Measurements from ENCODE around the gene PTPN7. TPM values are rescaled to one million over a fixed set of nuclear protein-coding genes. Genes with fewer than 3 reads are reported as not detected.

The PTPN7 gene
- total RNA-seq, 1 donor from 2014 or later = 0.31 TPM

DNA sequence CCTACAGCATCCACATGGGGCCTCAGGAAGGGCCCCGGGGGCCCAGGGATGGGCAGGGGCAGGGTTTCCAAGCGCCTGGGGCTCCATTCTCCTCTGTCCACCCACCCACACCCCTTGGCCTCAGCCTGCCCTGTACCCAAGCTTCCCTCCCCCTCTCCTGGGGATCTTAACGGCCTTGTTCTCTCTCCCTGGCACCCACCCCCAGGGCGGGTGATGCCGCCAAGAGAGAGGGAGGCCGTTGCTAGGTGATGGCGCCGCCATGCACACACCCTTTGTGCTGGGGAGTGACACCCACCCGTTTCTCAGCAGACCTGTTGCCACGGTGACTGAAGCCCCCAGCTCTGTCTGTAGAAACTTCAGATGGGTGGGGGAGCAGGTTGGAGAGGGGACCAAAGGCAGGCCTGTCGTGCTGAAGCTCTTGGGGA is 30.1 kb downstream of the PTPN7 start:
- Mint-ChIP-seq H3K27ac (peak overlapping the region; percentile 43), H3K9me3 (no peaks in the 10 kb centered on the region), H3K36me3 (peaks cover 9% of the 10 kb centered on the region), H3K4me3 (no peak overlapping the region), H3K27me3 (ENCODE audit: low read depth) (no peaks in the 10 kb centered on the region), H3K4me1 (peaks cover 23% of the 10 kb centered on the region)
- TF ChIP-seq, protein P1, sequence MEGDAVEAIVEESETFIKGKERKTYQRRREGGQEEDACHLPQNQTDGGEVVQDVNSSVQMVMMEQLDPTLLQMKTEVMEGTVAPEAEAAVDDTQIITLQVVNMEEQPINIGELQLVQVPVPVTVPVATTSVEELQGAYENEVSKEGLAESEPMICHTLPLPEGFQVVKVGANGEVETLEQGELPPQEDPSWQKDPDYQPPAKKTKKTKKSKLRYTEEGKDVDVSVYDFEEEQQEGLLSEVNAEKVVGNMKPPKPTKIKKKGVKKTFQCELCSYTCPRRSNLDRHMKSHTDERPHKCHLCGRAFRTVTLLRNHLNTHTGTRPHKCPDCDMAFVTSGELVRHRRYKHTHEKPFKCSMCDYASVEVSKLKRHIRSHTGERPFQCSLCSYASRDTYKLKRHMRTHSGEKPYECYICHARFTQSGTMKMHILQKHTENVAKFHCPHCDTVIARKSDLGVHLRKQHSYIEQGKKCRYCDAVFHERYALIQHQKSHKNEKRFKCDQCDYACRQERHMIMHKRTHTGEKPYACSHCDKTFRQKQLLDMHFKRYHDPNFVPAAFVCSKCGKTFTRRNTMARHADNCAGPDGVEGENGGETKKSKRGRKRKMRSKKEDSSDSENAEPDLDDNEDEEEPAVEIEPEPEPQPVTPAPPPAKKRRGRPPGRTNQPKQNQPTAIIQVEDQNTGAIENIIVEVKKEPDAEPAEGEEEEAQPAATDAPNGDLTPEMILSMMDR (IDR thresholded peaks at IDR 0.05; ENCODE audit: unreplicated experiment) = no peak
- DNase-seq (ENCODE audit: low spot score in 2 of 2, unreplicated experiment in 2 of 2) = no peak

DNA sequence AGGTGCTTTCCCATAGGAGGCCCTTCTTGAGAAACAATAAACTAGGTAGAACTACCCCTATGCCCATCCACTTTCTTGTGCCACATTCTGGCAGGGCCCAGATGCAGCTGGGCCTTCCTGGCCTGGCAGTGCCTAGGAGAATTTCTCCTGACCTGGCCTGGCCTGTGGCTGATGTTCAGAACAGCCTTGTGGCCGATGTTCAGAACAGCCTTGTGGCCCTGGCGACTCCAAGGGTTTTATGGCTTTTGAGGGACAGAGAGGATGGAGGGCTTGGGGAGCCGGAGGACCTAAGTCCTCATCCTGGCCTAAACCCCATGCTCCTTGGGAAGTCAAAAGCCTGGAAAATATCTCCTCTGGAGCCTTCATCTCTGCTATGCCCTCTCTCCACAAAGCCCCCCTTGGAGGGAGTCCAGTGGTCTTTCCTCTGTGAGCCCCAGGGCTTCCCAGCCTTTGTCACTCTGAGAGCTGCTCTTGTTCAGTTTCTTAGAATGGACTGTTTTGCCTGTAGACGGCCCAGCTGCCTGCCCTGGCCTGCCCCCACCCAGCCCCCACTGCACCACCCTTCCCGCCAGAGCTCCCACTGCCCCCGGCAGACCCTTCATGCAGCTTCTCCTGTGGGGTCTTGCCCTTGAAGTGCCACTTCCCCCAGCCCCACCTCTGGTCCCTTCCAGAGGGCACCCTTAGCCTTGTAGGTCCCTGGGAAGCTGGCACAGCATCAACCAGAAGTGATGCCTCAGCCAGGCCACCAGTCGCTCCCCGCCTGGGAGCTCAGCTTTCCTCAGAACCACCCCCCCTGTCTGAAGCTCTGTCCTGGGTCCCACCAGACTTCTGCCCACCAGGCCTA is 30.7 kb downstream of the PTPN7 start:
- peaks cover 9% of the 10 kb centered on the region for H3K36me3 Mint-ChIP-seq
- no peak for DNase-seq (ENCODE audit: low spot score in 2 of 2, unreplicated experiment in 2 of 2)
- peak overlapping the region; percentile 43 for H3K27ac Mint-ChIP-seq
- no peaks in the 10 kb centered on the region for H3K9me3 Mint-ChIP-seq
- H3K4me1 Mint-ChIP-seq = peaks cover 21% of the 10 kb centered on the region
- H3K4me3 Mint-ChIP-seq = no peak overlapping the region
- H3K27me3 Mint-ChIP-seq (ENCODE audit: low read depth) = no peaks in the 10 kb centered on the region
- TF ChIP-seq, protein P1 (IDR thresholded peaks at IDR 0.05; ENCODE audit: unreplicated experiment) = no peak

DNA sequence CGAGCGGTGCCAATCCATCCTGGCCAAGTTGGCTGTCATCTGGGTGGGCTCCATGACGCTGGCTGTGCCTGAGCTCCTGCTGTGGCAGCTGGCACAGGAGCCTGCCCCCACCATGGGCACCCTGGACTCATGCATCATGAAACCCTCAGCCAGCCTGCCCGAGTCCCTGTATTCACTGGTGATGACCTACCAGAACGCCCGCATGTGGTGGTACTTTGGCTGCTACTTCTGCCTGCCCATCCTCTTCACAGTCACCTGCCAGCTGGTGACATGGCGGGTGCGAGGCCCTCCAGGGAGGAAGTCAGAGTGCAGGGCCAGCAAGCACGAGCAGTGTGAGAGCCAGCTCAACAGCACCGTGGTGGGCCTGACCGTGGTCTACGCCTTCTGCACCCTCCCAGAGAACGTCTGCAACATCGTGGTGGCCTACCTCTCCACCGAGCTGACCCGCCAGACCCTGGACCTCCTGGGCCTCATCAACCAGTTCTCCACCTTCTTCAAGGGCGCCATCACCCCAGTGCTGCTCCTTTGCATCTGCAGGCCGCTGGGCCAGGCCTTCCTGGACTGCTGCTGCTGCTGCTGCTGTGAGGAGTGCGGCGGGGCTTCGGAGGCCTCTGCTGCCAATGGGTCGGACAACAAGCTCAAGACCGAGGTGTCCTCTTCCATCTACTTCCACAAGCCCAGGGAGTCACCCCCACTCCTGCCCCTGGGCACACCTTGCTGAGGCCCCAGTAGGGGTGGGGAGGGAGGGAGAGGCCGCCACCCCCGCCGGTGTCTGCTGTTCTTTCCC is 32.4 kb downstream of the PTPN7 start:
- no peak for DNase-seq (ENCODE audit: low spot score in 2 of 2, unreplicated experiment in 2 of 2)
- H3K27ac Mint-ChIP-seq = no peak overlapping the region

DNA sequence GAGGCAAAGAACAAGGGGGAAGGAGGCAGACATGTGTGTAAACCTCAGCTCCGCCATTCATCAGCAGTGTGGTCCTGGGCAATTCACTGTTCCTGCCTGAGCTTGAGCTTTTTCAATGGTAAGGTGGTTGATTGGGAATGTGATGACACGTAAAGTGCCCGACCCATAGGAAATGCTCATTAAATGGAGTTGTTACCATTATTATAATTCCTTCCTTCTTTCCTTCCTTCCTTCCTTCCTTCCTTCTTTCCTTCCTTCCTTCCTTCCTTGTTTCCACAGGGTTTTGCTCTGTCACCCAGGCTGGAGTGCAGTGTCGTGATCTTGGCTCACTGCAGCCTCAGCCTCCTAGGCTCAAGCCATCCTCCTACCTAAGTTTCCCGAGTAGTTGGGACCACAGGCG is 33.3 kb downstream of the PTPN7 start:
- peaks cover 1% of the 10 kb centered on the region for H3K36me3 Mint-ChIP-seq
- H3K4me3 Mint-ChIP-seq = no peak overlapping the region
- peaks cover 2% of the 10 kb centered on the region for H3K27me3 Mint-ChIP-seq (ENCODE audit: low read depth)
- H3K9me3 Mint-ChIP-seq = no peaks in the 10 kb centered on the region
- H3K27ac Mint-ChIP-seq = no peak overlapping the region
- TF ChIP-seq, protein P1 (IDR thresholded peaks at IDR 0.05; ENCODE audit: unreplicated experiment) = no peak
- peaks cover 14% of the 10 kb centered on the region for H3K4me1 Mint-ChIP-seq
- no peak for DNase-seq (ENCODE audit: low spot score in 2 of 2, unreplicated experiment in 2 of 2)

More for the DNA sequence above, 32.4 kb downstream of the PTPN7 start:
- TF ChIP-seq, protein P1 (IDR thresholded peaks at IDR 0.05; ENCODE audit: unreplicated experiment) = no peak
- Mint-ChIP-seq H3K36me3 (peaks cover 6% of the 10 kb centered on the region), H3K27me3 (ENCODE audit: low read depth) (peaks cover 2% of the 10 kb centered on the region), H3K9me3 (no peaks in the 10 kb centered on the region), H3K4me1 (peaks cover 19% of the 10 kb centered on the region), H3K4me3 (no peak overlapping the region)

DNA sequence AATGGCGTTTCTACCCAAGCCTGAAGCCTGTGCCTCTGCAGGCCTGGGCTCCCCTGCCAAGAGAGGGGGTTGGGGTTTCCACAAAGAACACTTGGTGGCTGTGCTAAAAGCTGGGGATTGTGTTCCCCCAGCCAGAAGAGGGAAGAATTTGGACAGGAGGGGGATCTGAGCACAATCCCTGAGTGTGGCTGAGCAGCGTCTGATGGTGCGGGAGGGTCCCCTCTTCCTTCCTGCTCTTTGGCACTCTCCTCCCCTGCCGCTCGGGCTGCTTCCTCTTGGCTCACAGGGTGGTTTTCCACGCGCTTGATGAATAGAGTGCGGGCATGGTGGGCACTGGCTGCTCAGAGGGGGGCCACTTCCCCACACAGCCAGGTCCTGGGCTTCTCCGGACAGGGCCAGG is 34.0 kb downstream of the PTPN7 start:
- peaks cover 1% of the 10 kb centered on the region for H3K36me3 Mint-ChIP-seq
- H3K27me3 Mint-ChIP-seq (ENCODE audit: low read depth) = peaks cover 2% of the 10 kb centered on the region
- no peaks in the 10 kb centered on the region for H3K9me3 Mint-ChIP-seq
- no peak overlapping the region for H3K4me3 Mint-ChIP-seq
- peaks cover 9% of the 10 kb centered on the region for H3K4me1 Mint-ChIP-seq
- no peak for DNase-seq (ENCODE audit: low spot score in 2 of 2, unreplicated experiment in 2 of 2)
- no peak overlapping the region for H3K27ac Mint-ChIP-seq
- TF ChIP-seq, protein P1 (IDR thresholded peaks at IDR 0.05; ENCODE audit: unreplicated experiment) = no peak

Data from mesothelial cell of epicardium (in vitro differentiated cells).